GM10266 (cell line): Measurements from ENCODE around the gene MRPL30.
"Not testable (repeated sequence)": the region's sequence is repeated elsewhere in the genome, so short reads cannot be mapped to it uniquely, and the experiment has no call there.

ENCODE experiments used
- DNase-seq: peaks from one replicate; pipeline ENCODE4 v3.0.0; 2012; ENCODE audit errors: extremely low spot score
- TF ChIP-seq, protein P1 (sequence below): IDR thresholded peaks from 2 replicates; pipeline ENCODE4 v1.5.1; 2012; ENCODE audit warnings: mild to moderate bottlenecking, low read depth; ENCODE audit not compliant: control insufficient read depth, insufficient read depth; ENCODE audit errors: missing control alignments

The MRPL30 gene

DNA sequence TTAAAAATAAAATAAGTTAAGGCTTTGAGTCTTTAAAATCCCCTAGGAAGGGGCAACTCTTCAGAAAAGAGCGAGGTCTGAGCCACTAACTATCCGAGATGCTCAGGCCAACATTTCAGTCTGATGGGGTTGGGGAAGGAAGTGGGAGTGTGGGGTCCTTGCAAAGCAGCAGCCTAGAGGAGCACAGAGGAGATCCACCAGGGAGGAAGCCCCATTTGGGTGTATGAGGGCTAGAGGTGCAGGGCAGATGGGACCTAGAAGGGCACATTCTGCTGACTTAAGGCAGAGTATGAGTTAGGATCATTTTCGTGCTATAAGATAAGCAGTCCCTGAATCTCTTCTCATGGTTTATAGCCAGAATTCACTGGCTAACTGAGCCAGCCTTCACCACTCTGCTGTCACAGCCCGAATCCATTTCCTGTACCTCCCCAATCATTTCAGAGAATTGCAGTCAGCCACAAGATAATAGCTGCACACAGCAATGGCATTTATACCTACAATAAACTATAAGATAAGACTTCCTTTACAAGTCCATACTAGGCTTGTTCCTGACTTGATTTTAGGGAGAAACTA, 37.0 kb downstream of the MRPL30 start:
- DNase-seq: no peak
- TF ChIP-seq, protein P1, sequence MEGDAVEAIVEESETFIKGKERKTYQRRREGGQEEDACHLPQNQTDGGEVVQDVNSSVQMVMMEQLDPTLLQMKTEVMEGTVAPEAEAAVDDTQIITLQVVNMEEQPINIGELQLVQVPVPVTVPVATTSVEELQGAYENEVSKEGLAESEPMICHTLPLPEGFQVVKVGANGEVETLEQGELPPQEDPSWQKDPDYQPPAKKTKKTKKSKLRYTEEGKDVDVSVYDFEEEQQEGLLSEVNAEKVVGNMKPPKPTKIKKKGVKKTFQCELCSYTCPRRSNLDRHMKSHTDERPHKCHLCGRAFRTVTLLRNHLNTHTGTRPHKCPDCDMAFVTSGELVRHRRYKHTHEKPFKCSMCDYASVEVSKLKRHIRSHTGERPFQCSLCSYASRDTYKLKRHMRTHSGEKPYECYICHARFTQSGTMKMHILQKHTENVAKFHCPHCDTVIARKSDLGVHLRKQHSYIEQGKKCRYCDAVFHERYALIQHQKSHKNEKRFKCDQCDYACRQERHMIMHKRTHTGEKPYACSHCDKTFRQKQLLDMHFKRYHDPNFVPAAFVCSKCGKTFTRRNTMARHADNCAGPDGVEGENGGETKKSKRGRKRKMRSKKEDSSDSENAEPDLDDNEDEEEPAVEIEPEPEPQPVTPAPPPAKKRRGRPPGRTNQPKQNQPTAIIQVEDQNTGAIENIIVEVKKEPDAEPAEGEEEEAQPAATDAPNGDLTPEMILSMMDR: no peak

DNA sequence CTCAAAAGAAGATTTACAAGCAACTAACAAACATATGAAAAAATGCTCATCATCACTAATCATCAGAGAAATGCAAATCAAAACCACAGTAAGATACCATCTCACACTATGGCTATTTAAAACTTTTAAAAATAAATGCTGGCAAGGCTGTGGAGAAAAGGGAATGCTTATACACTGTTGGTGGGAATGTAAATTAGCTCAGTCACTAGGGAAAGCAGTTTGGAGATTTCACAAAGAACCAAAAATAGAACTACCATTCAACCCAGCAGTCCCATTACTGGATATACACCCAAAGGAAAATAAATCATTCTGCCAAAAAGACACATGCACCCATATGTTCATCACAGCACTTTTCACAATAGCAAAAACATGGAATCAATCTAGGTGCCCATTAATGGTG, 52.2 kb downstream of the MRPL30 start:
- DNase-seq: not testable (repeated sequence)

DNA sequence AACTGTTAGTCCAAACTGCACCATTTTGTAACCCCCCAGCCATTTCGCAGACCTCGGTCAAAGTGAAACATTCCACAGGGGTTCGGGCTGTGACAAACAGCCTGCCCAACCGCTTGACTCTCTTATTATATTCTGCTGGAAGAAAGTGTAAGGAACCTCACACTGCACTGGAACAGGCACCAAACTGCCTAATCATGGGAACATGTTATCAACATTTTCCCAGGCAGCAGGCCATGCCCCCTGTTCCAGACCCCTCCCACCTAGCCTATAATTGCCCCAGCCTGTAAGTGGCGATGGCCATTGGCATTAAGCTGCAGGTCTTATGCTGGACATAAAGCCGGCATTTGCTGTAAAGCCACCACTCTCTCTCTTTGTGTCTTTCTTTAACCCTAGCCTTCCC, 57.6 kb downstream of the MRPL30 start:
- no peak for DNase-seq
- TF ChIP-seq, protein P1: no peak

DNA sequence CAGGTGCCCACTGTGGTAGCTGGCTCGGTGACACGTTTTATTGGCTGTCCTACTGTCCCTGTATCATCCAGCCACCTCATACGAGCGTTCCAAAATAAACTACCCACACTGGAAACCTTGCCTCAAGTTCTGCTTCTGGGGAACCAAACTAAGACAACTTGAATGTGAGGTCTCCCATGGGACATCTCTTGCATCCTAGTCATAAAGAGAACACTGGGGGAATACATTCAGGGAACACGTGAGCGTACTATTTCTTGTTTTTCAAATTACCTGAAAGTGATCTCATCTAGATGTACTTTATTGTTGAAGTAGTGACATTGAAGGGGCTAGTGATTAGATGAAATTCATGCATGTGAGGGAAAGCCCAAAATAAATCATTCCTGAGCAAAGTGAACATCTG, 59.4 kb downstream of the MRPL30 start:
- DNase-seq: no peak
- TF ChIP-seq, protein P1: no peak

DNA sequence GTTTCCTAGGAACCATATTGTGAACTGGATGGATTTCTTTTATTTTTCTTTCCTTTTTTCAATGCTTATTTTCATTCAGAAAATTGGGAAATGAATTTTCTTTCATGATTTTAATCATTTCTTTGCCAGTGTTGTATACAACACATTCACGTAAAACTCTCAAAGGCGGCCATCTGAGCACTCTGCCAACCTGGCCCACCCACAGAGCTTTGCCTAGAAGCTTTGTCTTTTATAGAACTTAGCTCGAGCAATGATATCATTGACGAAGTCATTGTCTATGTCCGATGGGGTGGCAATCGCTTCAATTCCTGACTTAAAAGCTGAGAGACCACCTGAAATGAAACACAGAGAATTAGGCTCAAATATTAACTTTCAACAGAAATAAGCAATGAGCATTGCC, 61.2 kb downstream of the MRPL30 start:
- no peak for DNase-seq
- TF ChIP-seq, protein P1: no peak
